Measurements from ENCODE around the gene MIPOL1.

- TF ChIP-seq CTCF (IDR thresholded peaks at IDR 0.05; ENCODE audit: low read depth, low read length), result no peak
- no peak for TF ChIP-seq POLR2A (IDR thresholded peaks at IDR 0.05; ENCODE audit: extremely low read depth, insufficient read length)
These were observed 39.4 kb downstream of the MIPOL1 start for GRCh38 chr14:37237094-37237493.
